Stimulated activated CD8-positive, alpha-beta memory T cell treated with anti-CD3 and anti-CD28 coated beads, Interleukin-2, amount 100 ng/mL, for 1 hour (primary cell): ENCODE measurements around the gene LMAN2L.

Experiments
- DNase-seq, 2 donors: peaks; one replicate each; pipeline ENCODE4 v3.0.0-alpha.2; 2020; ENCODE audit warnings: low read depth in 2 of 2

Gene LMAN2L

GRCh38 chr2:96703021-96703751 is 36.7 kb downstream of the LMAN2L start:
- no peak for DNase-seq

DNA sequence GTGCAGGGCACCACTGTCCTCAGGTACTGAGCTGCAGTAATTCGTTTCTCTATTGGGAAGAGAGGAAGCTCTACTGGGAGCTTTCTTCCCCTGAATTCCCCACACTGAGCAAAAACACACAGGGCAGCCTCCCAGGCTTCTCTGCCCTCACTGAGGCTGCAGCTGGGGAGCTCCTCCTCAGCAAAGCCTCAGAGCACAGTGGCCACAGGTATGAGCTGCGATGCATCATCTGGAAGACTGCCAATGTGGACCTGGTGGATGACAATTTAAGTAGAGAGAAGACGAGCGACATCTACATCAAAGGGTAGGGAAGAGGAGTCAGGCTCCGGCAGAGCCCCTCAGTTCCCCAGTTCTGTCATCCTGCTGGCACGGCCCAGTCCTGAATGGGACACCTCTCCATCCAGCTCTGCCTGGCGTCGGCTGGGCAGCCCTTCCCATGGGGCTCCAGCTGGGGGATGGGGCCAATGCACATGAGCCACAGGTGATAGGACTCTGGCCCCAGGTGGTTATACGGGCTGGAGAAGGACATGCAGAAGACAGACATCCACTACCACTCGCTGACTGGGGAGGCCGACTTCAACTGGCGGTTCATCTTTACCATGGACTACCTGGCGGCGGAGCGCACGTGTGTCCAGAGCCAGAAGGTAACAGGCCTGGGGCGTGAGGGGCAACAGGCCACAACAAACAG is 37.6 kb downstream of the LMAN2L start:
- no peak for DNase-seq

GRCh38 chr2:96701636-96702035 is 38.2 kb downstream of the LMAN2L start:
- DNase-seq = no peak

GRCh38 chr2:96700086-96700485 is 39.8 kb downstream of the LMAN2L start:
- no peak for DNase-seq

DNA sequence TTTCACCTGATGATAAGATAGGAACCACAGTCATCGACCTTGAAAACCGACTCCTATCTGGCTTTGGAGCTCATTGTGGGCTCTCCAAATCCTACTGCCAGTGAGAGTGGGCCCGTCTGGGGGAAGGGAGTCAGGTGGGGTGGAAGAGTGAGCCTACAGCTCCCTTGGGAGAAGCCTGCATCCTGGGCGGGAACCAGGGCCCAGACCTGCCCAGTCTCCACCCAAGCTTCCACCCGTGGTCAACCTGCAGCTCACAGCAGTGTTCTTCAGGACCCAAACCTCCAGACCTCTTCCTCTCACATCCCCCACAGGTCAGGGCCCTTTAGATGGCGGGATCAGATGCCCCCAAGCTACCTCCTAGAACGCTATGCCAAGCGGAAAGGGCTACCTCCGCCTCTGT is 40.2 kb downstream of the LMAN2L start:
- DNase-seq = no peak

DNA sequence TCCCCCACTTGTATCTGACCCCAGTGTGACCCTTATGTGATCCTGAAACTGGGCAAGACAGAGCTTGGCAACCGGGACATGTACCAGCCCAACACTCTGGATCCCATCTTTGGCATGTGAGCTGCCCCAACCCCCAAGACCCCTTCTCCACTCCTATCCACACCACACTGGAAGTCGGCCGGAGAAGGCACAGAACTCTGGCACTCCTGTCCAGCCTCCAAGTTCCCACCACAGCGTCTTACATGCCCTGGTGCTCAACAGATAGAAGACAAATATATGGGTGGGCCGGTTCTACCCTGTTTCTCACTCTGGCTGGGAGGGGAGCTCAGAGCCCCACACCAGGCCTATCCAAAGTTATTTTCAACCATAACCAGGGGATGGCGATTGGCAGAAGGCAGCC is 40.8 kb downstream of the LMAN2L start:
- DNase-seq = no peak

GRCh38 chr2:96698221-96698861 is 41.5 kb downstream of the LMAN2L start:
- no peak for DNase-seq

DNA sequence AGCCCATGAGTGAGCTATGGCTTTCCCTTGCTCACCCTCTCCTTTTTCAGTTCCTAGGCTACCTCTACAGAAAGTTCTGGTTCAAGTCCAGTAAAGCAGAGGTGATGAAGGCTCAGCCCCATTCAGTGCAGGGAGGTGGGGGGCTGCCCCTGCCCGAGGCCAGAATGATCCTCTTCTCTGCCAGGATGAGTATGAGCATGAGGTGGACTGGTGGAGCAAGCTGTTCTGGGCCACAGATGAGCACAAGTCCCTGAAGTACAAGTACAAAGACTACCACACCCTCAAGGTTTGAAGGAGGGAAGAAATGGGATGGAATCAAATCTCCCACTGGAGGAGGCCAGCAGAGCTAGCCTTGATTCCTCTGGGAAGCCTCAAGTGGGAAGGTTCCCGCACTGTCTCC is 42.4 kb downstream of the LMAN2L start:
- no peak for DNase-seq

DNA sequence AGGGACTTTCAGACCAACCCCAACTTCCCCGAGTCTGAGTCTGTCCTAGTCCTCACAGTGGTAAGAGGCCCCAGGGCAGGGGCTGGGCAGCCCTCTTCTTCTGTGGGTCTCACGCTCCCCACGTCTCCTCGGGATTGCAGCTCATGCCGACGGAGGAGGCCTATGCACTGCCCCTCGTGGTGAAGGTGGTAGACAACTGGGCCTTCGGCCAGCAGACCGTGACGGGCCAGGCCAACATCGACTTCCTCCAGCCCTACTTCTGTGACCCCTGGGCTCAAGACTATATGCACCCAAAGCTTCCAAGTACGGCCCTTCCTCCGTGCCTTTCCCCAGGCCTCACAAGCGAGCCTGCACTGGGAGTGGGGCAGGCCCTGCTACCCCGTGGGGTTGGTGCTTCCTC is 44.3 kb downstream of the LMAN2L start:
- DNase-seq = no peak

DNA sequence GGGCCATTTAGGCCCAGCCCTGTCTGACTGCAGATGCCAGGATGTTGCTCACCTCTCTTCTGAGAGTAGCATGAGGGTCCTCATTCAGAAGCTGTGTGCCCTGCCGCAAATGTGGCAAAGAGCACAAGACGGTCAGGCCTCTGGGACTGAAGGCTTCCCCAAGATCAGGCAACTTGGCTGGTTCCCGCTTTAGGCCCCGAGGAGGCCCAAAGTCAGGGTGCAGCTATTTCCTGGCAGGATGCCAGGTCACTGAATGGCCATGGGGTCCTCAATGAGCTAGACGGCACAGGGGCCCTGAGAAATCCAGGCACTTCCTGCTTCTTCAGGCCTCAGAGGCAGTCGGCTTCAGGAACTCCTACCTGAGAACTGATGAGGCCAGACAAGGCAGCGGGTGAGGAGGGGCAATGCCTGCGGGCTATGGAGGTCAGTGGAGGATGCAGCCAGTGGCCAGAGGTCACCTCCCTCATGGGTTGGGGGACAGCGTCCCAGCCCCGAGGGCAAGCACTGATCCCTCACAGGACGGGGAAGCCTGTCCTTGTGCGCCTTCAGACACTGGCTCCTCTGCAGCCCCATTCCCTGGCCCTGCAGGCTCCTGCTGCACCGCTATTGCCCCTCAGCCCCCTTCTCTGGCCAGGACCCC is 44.9 kb downstream of the LMAN2L start:
- DNase-seq = no peak

DNA sequence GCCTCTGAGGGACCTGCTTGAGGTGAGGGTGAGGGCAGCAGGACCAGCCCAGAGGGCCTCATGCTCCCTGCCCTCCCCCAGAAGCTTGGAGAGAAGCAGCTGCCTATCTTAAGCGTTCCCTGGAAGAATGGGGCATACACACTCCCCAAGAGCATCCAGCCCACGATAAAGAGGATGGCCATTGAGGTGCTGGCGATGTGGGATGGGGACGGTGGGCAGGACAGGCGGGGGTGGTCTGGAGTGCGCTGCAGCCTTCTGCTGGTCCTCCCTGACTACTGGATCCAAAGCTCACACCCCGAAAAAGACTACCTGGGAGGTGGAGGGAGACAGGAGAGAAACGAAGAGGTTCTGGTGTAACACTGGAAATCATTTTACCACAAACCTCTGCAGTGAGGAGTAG is 45.6 kb downstream of the LMAN2L start:
- DNase-seq = no peak

- DNase-seq = no peak
Measured at GRCh38 chr2:96693286-96694200, 46.3 kb downstream of the LMAN2L start.

- no peak for DNase-seq
Measured at GRCh38 chr2:96692094-96692971, 47.5 kb downstream of the LMAN2L start.

DNA sequence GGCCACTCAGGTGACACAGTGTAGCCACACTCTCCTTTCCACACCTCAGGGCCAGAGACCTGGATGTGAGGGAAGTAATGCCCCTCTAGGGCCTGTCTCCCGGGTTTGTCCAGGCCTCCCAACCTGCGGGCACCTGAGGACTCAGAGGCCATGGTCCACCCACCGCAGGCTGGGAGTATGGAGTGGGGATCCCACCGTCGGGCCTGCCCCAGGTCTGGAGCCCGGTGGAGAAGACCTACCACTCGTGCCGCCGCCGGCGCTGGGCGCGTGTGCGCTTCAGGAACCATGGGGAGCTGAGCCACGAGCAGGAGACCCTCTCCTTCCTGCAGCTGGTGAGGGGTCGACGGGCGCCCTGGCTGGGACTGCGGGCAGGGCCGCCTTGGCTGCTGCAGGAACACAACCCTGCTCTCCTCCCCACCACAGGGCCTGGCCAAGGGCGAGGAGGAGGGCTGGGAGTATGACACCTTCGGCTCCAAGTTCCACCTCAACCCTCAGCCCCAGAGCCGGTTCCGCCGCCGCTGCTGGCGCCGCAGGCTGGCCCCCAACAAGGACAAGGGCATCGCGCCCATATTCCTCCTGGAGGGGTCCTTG is 48.7 kb downstream of the LMAN2L start:
- DNase-seq = no peak

DNA sequence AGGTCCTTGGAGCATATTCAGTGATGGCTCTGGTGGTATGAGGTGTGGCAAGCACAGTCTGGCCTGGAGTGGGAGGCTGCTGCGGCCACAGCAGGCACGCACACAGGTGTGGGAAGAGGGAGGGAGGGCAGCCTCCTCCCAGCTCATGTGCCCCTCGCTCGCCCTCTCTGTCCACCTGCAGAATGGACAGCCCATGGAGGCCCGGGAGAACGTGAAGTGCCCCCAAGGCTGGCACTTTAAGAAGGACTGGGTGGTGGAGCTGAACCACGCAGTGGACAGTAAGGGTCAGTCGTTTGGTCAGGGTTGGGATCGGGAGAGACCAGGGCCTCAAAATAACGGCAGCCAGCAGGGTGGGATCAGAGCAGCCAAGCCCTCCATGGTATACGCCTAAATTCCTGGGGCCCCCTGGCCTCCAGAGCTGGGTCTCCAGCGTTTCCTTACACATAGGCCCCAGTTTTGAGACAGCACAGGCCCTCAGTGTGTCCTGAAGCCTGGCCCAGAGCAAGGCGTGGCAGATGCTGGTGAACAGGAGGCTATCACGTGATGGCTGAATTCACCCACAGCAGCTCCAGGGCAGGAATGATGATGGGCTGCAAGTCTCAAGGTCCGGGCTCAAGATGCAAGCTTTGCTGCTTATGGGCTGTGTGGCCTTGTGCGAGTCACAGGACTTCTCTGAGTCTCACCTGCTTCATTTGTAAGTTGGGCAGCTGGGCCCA is 49.4 kb downstream of the LMAN2L start:
- no peak for DNase-seq

- no peak for DNase-seq
Measured at GRCh38 chr2:96689431-96689991, 50.4 kb downstream of the LMAN2L start.

DNA sequence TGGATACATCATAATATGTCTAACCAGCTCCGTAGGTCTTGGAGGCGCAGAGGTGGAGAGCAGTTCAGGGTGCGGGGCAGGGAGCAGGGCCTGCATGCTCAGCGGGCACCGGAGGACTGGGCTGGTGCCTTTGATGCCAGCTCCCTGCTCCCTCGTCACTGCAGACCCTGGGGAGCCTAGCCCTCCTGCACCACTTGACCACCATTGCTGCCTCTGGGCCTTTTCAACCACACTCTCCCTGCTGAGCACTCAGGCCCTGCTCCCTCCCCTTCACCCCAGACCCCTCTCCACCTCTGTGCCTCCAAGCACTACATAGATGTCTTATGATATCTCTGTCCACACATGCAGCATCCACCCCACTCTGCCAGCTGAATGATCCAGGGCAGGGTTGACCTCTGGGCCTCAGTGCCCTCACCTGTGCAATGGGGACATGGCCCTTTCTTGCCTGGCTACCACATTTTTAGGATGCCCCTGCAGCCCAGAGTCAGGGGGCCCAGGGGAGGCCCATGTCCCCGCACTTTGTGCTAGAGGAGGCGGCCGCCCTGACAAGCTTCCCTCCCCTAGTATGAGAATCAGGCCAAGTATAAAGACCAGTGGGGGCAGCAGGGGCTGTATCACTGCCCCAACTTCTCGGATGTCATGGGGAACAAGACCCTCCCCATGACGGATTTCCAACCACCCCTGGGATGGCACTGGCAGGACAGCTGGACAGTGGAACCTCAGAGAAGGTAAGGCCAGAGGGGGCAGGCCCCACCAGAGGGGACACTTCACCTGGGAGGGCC is 51.0 kb downstream of the LMAN2L start:
- no peak for DNase-seq
